Measurements from ENCODE around the gene PUS7L.

GRCh38 chr12:43723134-43723533 is 35.5 kb downstream of the PUS7L start:
- TF ChIP-seq CTCF (conservative IDR thresholded peaks at IDR 0.05 in 1 of 2, IDR thresholded peaks at IDR 0.05 in 1 of 2; ENCODE audit: extremely low read depth in 1 of 2, insufficient read depth in 1 of 2, low read depth in 1 of 2, low read length in 2 of 2) (no peak), EZH2 (IDR thresholded peaks at IDR 0.05; ENCODE audit: borderline replicate concordance, low read length) (no peak)
